22Rv1 (cell line): Measurements from ENCODE around the gene SEPTIN5.

ENCODE experiments used
- H3K27ac ChIP-seq: fragments of 450-650 bp; 2 replicates; pipeline ENCODE4 v1.5.1; 2017
- ZFX ChIP-seq: fragments of 450-650 bp; IDR thresholded peaks from 2 replicates; pipeline ENCODE4 v1.6.1; 2017; ENCODE audit warnings: antibody characterized with exemption, borderline replicate concordance
- TF ChIP-seq, protein P1 (sequence below): fragments of 450-650 bp; IDR thresholded peaks from 2 replicates; pipeline ENCODE4 v1.5.1; 2017; ENCODE audit warnings: mild to moderate bottlenecking

SEPTIN5 gene

DNA sequence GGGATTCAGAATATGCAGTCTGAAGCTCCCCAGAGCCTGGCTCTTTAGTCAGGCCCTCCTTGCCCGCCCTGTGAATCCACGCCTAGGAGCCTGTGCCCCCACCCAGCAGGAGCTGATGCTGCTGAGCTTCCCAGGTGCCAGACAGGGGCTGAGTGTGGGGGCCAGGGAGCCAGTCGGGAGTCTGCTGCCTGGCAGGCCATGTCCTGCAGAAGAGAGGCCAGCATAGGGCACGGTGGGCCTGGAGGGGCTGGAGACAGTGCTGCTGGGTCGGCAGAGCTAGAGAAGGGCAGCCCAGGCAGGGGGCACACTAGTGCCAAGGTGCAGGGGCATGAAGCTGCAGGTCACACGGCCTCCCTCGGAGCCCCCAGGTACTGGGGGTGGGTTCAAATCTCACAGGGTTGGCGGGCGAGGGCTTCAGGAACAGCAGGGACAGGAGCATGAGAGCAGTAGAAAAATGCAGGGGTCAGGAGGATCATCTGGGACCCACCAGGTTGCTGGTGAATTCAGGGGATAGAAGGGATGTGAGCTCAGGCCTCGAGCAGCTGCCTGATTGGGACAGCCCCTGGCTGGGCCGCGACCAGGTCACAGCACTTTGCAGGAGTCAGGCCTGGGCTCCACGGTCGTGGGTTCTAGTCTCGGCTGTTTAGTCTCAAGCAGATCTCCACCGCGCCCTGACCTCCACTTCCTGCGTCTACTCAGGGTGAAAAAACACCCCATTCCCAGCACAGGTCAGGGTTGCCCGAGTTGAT lies 4.1 kb upstream of the SEPTIN5 start:
- TF ChIP-seq, protein P1, sequence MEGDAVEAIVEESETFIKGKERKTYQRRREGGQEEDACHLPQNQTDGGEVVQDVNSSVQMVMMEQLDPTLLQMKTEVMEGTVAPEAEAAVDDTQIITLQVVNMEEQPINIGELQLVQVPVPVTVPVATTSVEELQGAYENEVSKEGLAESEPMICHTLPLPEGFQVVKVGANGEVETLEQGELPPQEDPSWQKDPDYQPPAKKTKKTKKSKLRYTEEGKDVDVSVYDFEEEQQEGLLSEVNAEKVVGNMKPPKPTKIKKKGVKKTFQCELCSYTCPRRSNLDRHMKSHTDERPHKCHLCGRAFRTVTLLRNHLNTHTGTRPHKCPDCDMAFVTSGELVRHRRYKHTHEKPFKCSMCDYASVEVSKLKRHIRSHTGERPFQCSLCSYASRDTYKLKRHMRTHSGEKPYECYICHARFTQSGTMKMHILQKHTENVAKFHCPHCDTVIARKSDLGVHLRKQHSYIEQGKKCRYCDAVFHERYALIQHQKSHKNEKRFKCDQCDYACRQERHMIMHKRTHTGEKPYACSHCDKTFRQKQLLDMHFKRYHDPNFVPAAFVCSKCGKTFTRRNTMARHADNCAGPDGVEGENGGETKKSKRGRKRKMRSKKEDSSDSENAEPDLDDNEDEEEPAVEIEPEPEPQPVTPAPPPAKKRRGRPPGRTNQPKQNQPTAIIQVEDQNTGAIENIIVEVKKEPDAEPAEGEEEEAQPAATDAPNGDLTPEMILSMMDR = no peak
- no peak overlapping the region for H3K27ac ChIP-seq

DNA sequence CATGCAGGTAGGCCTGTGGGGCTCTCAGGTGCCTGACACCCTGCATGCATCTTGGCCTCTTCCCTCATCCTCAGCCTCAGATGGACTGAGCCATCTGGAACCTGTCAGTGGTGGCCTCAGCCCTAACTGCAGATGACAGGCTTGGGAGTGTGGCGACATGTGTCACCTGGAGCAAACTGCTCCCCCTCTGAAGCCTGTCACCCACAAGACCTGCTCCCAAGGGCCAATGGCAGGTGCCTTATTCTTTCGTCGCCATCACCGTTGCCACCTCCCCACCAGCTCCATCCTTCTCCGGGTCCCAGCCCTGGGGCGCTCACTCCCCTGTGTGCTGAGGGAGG lies 3.6 kb upstream of the SEPTIN5 start:
- no peak overlapping the region for H3K27ac ChIP-seq
- no peak for TF ChIP-seq ZFX
- TF ChIP-seq, protein P1 = no peak

- no peak overlapping the region for H3K27ac ChIP-seq
- TF ChIP-seq, protein P1 = no peak
- TF ChIP-seq ZFX = no peak
These were observed 1.1 kb upstream of the SEPTIN5 start for GRCh38 chr22:19713245-19713644.

- no peak overlapping the region for H3K27ac ChIP-seq
- no peak for TF ChIP-seq ZFX
- TF ChIP-seq, protein P1 = no peak
These were observed 522 bp upstream of the SEPTIN5 start for GRCh38 chr22:19713650-19714311.

GRCh38 chr22:19715188-19715930 lies 1.1 kb downstream of the SEPTIN5 start:
- H3K27ac ChIP-seq = no peak overlapping the region
- TF ChIP-seq, protein P1 = no peak
- TF ChIP-seq ZFX = no peak

- no peak for TF ChIP-seq ZFX
- TF ChIP-seq, protein P1 = no peak
- no peak overlapping the region for H3K27ac ChIP-seq
These were observed 1.9 kb downstream of the SEPTIN5 start for GRCh38 chr22:19716041-19716828.
